Osteoblast (primary cell): Measurements from ENCODE around the gene PRKACA. TPM values are rescaled to one million over a fixed set of nuclear protein-coding genes. Genes with fewer than 3 reads are reported as not detected.
A peak's percentile ranks its signal among the peaks of the same experiment; 100 is the strongest.

Experiments
- DNase-seq: peaks from one replicate; pipeline ENCODE4 v3.0.0; 2011; ENCODE audit warnings: low spot score, mixed read lengths; ENCODE audit not compliant: insufficient read length; ENCODE audit errors: missing footprints
- H2AFZ ChIP-seq: 2 replicates; pipeline ENCODE4 v1.6.0; 2011; ENCODE audit warnings: mild to moderate bottlenecking, low read length
- H3K27ac ChIP-seq: 2 replicates; pipeline ENCODE4 v1.5.1; 2011; ENCODE audit warnings: mild to moderate bottlenecking, low read depth, low read length, moderate library complexity
- H3K27me3 ChIP-seq: 2 replicates; pipeline ENCODE4 v1.6.0; 2012; ENCODE audit warnings: mild to moderate bottlenecking, control low read depth, inconsistent platforms, low read length, moderate library complexity; ENCODE audit not compliant: insufficient read depth
- H3K36me3 ChIP-seq: 2 replicates; pipeline ENCODE4 v1.5.1; 2011; ENCODE audit warnings: mild to moderate bottlenecking, low read length, control low read depth, moderate library complexity; ENCODE audit not compliant: insufficient read depth
- H3K4me1 ChIP-seq: 2 replicates; pipeline ENCODE4 v1.5.1; 2011; ENCODE audit warnings: mild to moderate bottlenecking, low read length, control low read depth, moderate library complexity; ENCODE audit not compliant: insufficient read depth
- H3K4me2 ChIP-seq: 2 replicates; pipeline ENCODE4 v1.6.0; 2011; ENCODE audit warnings: mild to moderate bottlenecking, low read length; ENCODE audit not compliant: insufficient read depth
- H3K4me3 ChIP-seq: fragments of 200-600 bp; sonication (generic); 3 replicates; pipeline ENCODE4 v1.5.1; 2012; ENCODE audit warnings: mild to moderate bottlenecking, low read length, inconsistent platforms; ENCODE audit not compliant: insufficient read depth
- H3K79me2 ChIP-seq: 2 replicates; pipeline ENCODE4 v1.6.0; 2012; ENCODE audit warnings: mild to moderate bottlenecking, low read length, control low read depth, inconsistent platforms; ENCODE audit not compliant: insufficient read depth
- H3K9me3 ChIP-seq: 2 replicates; pipeline ENCODE4 v1.5.1; 2011; ENCODE audit warnings: low read depth, low read length, control low read depth
- H4K20me1 ChIP-seq: 2 replicates; pipeline ENCODE4 v1.6.0; 2012; ENCODE audit warnings: mild to moderate bottlenecking, low read length, control low read depth; ENCODE audit not compliant: insufficient read depth
- total RNA-seq: library from RNA; depleted of rRNA; stranded (reverse); fragments of >200 nt; gene quantifications from 2 replicates; pipeline ENCODE4 v1.2.3, GENCODE V29; 2012
- TF ChIP-seq, protein P1 (sequence below): IDR thresholded peaks from 2 replicates; pipeline ENCODE4 v1.5.1; 2011; ENCODE audit warnings: mild to moderate bottlenecking, low read depth, low read length, moderate library complexity; ENCODE audit errors: extremely low read depth

PRKACA gene
- total RNA-seq, 1 donor = 45.6 TPM

DNA sequence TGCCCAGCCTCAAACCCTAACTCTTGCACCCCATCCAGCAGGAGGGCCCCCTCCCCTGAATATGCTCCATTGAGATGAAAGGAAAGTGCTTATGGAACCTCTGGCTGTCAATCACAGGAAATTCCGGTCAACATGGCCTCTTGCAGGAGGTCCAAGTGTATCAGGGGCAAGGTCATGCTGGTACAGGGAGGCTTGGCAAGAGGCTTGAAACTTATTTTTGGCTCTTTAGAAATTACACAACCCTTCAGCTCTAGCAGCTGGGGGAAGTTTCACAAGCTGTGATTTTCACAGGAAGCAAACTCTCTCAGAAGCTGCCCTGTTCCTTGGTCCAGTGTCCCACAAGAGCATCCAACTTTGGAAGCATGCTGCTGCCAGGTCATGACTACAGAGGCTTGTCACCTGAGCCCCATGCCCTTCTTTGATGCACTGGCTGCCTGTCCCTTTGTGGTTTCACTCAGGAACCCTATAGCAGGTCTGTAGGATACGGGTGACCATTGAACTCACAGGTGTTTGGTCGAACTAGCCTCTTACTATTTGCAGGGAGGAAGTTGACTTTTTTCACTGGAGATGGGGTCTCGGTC is 10.5 kb upstream of the PRKACA start:
- Histone ChIP-seq H3K27ac (no peak overlapping the region), H3K79me2 (no peaks in the 10 kb centered on the region), H3K4me2 (no peak overlapping the region), H3K4me1 (no peaks in the 10 kb centered on the region), H2AFZ (peak overlapping the region; percentile 20), H3K9me3 (no peaks in the 10 kb centered on the region), H4K20me1 (no peaks in the 10 kb centered on the region), H3K4me3 (no peak overlapping the region), H3K36me3 (peaks cover 3% of the 10 kb centered on the region), H3K27me3 (no peaks in the 10 kb centered on the region)
- peak; percentile 13 for DNase-seq
- TF ChIP-seq, protein P1, sequence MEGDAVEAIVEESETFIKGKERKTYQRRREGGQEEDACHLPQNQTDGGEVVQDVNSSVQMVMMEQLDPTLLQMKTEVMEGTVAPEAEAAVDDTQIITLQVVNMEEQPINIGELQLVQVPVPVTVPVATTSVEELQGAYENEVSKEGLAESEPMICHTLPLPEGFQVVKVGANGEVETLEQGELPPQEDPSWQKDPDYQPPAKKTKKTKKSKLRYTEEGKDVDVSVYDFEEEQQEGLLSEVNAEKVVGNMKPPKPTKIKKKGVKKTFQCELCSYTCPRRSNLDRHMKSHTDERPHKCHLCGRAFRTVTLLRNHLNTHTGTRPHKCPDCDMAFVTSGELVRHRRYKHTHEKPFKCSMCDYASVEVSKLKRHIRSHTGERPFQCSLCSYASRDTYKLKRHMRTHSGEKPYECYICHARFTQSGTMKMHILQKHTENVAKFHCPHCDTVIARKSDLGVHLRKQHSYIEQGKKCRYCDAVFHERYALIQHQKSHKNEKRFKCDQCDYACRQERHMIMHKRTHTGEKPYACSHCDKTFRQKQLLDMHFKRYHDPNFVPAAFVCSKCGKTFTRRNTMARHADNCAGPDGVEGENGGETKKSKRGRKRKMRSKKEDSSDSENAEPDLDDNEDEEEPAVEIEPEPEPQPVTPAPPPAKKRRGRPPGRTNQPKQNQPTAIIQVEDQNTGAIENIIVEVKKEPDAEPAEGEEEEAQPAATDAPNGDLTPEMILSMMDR = no peak

DNA sequence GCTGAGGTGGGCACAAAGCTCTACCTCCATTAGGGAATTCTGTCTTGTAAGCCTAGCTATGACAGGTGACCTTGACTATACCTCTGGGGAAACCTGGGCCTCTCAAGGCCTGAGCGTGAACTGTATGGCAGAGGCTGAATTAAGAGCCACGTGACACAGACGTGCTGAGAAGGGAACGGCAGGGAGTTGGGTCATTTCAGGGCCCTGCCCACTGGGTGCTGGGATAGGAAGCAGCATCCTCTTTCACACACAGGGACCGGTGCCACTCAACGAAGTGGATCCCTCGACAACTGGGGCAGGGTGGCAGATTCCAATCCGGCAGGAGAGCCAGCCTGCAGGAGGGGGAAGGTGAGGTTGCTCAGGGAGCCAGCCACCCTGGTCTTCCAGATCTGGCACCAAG is 9.6 kb upstream of the PRKACA start:
- no peaks in the 10 kb centered on the region for H4K20me1 ChIP-seq
- no peak overlapping the region for H2AFZ ChIP-seq
- no peaks in the 10 kb centered on the region for H3K9me3 ChIP-seq
- H3K4me2 ChIP-seq = no peak overlapping the region
- peak; percentile 36 for DNase-seq
- no peaks in the 10 kb centered on the region for H3K4me1 ChIP-seq
- no peak overlapping the region for H3K27ac ChIP-seq
- H3K79me2 ChIP-seq = no peaks in the 10 kb centered on the region
- no peaks in the 10 kb centered on the region for H3K27me3 ChIP-seq
- TF ChIP-seq, protein P1 = no peak
- H3K4me3 ChIP-seq = no peak overlapping the region
- H3K36me3 ChIP-seq = peaks cover 3% of the 10 kb centered on the region

DNA sequence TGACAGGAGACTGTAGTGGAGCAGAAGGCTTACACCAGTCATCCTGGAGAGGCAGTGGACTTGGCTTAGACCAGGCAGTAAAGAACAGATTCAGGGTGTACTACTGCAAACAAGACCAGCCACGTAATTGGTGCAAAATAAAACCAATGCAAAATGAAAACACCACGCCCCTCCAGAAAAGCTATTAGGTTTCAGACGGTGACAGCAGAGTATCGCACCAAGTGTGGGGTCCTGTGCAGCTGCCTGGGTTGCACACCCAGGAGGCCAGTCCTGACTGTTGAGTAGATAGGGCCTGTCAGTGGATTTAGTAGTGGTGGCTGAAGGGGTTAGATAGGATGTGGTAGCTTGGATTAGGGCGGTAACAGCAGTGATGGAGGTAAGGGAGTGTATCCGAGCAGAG is 5.4 kb upstream of the PRKACA start:
- no peak overlapping the region for H2AFZ ChIP-seq
- H3K4me3 ChIP-seq = no peak overlapping the region
- no peaks in the 10 kb centered on the region for H4K20me1 ChIP-seq
- no peak overlapping the region for H3K4me2 ChIP-seq
- H3K79me2 ChIP-seq = no peaks in the 10 kb centered on the region
- TF ChIP-seq, protein P1 = no peak
- H3K36me3 ChIP-seq = peaks cover 3% of the 10 kb centered on the region
- no peaks in the 10 kb centered on the region for H3K9me3 ChIP-seq
- H3K4me1 ChIP-seq = peaks cover 15% of the 10 kb centered on the region
- no peaks in the 10 kb centered on the region for H3K27me3 ChIP-seq
- no peak overlapping the region for H3K27ac ChIP-seq
- DNase-seq = no peak

DNA sequence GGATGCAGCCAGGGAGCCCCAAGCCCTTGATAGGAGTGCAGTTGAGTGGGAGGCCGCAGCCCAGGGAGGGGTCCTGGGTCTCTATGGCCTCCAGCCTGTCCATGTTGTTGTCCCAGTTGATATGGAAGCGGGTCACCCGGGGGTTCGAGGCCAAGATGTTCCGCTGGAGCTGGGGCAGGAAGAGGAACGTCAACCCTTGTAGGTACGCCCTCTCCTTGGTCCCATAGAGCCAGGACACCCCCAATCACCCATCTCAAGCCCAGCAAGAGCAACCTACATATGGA is 2.9 kb upstream of the PRKACA start:
- Histone ChIP-seq H3K79me2 (peaks cover 19% of the 10 kb centered on the region), H3K27ac (no peak overlapping the region), H3K4me1 (peaks cover 28% of the 10 kb centered on the region), H3K4me2 (no peak overlapping the region), H3K36me3 (peaks cover 3% of the 10 kb centered on the region), H2AFZ (no peak overlapping the region), H3K4me3 (no peak overlapping the region), H3K9me3 (no peaks in the 10 kb centered on the region), H3K27me3 (no peaks in the 10 kb centered on the region), H4K20me1 (peaks cover 10% of the 10 kb centered on the region)
- TF ChIP-seq, protein P1 = no peak
- peak; percentile 51 for DNase-seq
